Sigmoid colon (tissue), 7 donors: Measurements from ENCODE around the gene EME1. TPM values are rescaled to one million over a fixed set of nuclear protein-coding genes. Genes with fewer than 3 reads are reported as not detected.

ENCODE experiments used
- DNase-seq: peaks from one replicate; pipeline ENCODE4 v3.0.0-alpha.2; 2019
- H3K27ac ChIP-seq, 4 donors: fragments of 200-600 bp; sonication (generic); one replicate each; pipeline ENCODE4 v1.5.1; 2016 to 2019; ENCODE audit warnings: mild to moderate bottlenecking in 1 of 4
- H3K27me3 ChIP-seq, 3 donors: fragments of 200-600 bp; sonication (generic); one replicate each; pipeline ENCODE4 v1.5.1; 2019; ENCODE audit warnings: mild to moderate bottlenecking in 1 of 3
- H3K36me3 ChIP-seq, 4 donors: fragments of 200-600 bp; sonication (generic); one replicate each; pipeline ENCODE4 v1.5.1; 2016 to 2019
- H3K4me1 ChIP-seq, 4 donors: fragments of 200-600 bp; sonication (generic); one replicate each; pipeline ENCODE4 v1.5.1; 2017 to 2019
- H3K4me3 ChIP-seq, 4 donors: fragments of 200-600 bp; sonication (generic); one replicate each; pipeline ENCODE4 v1.5.1; 2017 to 2019; ENCODE audit warnings: mild to moderate bottlenecking in 2 of 4, moderate library complexity in 1 of 4
- H3K9me3 ChIP-seq, 4 donors: fragments of 200-600 bp in 3 of 4; sonication (generic) in 3 of 4; one replicate each; pipeline versions ENCODE4 v1.5.1 to v1.6.1; 2013 to 2019
- EP300 ChIP-seq, 4 donors: sonication (generic); formaldehyde crosslinking; IDR thresholded peaks; one replicate each; pipeline ENCODE4 v1.6.1; 2017; ENCODE audit warnings: antibody characterized with exemption in 4 of 4
- POLR2A ChIP-seq, 2 donors: fragments of 450-650 bp; IDR thresholded peaks; one replicate each; pipeline ENCODE4 v1.6.1; 2016; ENCODE audit warnings: antibody characterized with exemption in 2 of 2, mild to moderate bottlenecking in 2 of 2, moderate library complexity in 2 of 2
- POLR2AphosphoS5 ChIP-seq, 4 donors: sonication (generic); formaldehyde crosslinking; IDR thresholded peaks; one replicate each; pipeline ENCODE4 v1.6.1; 2017; ENCODE audit warnings: antibody characterized with exemption in 4 of 4
- WGBS, 2 donors: extraction: QIAGEN DNeasy Blood & Tissue Kit; methylation state at CpG; one replicate each; pipeline ENCODE4 v1.1.7; 2013; 5-methylcytosine and 5-hydroxymethylcytosine counted together
- intact Hi-C: fragments of 100-400 bp; cut with DNase I; formaldehyde crosslinking; loops from one replicate; pipeline ENCODE4 v1.15.1; 2023
- polyA plus RNA-seq, 3 donors: library from polyadenylated mRNA; stranded (reverse); fragments of 200-250 nt; gene quantifications; one replicate each; pipeline ENCODE4 v1.2.3, GENCODE V29; 2013
- total RNA-seq, 4 donors: library from RNA; depleted of rRNA; stranded (reverse); fragments of >200 nt; gene quantifications; one replicate each; pipeline ENCODE4 v1.1.0, GENCODE V29; 2016
- TF ChIP-seq, protein P1 (sequence below), 4 experiments: fragments of 450-650 bp in 3 of 4; fragments of 200-600 bp in 1 of 4; IDR thresholded peaks; one replicate each; pipeline ENCODE4 v1.5.1; 2016 to 2019; ENCODE audit warnings: antibody characterized with exemption in 4 of 4, mild to moderate bottlenecking in 3 of 4, moderate library complexity in 2 of 4
- donor health status: healthy with polysubstance abuse.
- donor health status: Bipolar disorder and iron deficiency.
- donor health status: healthy.

Gene EME1
- total and polyA plus RNA-seq, 7 donors = 0.36 to 3.5 (median 1.2) TPM; not detected in 4

DNA sequence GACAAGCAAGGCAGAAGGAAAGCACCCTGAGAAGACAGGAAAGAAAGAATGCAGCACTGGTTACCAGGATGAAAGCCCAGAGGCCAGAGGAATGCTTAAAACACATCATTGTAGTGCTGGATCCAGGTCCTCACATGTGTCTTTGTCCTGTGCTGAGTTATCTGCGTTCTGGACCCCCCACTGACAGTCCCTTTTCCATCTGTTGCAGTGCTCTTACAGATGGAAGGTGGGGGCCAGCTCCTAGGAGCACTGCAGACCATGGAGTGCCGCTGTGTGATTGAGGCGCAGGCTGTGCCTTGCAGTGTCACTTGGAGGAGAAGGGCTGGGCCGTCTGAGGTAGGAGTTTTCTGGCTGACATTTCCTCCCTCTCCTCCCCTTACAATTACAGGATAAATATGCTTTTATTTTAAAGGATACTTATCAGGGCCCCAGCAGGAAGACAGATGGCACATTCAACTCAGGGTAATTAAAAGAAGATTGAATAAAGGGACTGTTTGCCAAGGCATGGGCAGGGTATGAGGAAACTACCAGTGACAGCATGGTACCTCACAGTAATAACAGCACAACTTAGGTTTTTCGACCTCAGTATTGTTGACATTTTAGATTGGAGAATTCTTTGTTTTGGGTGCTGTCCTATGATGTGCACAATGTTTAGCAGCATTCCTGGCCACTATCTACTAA is 3.0 kb downstream of the EME1 start:
- Histone ChIP-seq H3K36me3 (peaks cover 0 to 5% (median 0%) of the 10 kb centered on the region in 4 donors), H3K27ac (no peak overlapping the region), H3K9me3 (no peaks in the 10 kb centered on the region), H3K4me3 (no peak overlapping the region), H3K27me3 (no peaks in the 10 kb centered on the region), H3K4me1 (peaks cover 0 to 20% (median 16%) of the 10 kb centered on the region in 4 donors)
- intact Hi-C loops = no loop called here
- whole genome bisulfite sequencing, 2 donors = 22 to 69% methylated on average over 5 of the region's 5 CpGs
- DNase-seq = no peak
- TF ChIP-seq, protein P1, sequence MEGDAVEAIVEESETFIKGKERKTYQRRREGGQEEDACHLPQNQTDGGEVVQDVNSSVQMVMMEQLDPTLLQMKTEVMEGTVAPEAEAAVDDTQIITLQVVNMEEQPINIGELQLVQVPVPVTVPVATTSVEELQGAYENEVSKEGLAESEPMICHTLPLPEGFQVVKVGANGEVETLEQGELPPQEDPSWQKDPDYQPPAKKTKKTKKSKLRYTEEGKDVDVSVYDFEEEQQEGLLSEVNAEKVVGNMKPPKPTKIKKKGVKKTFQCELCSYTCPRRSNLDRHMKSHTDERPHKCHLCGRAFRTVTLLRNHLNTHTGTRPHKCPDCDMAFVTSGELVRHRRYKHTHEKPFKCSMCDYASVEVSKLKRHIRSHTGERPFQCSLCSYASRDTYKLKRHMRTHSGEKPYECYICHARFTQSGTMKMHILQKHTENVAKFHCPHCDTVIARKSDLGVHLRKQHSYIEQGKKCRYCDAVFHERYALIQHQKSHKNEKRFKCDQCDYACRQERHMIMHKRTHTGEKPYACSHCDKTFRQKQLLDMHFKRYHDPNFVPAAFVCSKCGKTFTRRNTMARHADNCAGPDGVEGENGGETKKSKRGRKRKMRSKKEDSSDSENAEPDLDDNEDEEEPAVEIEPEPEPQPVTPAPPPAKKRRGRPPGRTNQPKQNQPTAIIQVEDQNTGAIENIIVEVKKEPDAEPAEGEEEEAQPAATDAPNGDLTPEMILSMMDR (IDR thresholded peaks at IDR 0.05) = no peak
- TF ChIP-seq POLR2AphosphoS5 (IDR thresholded peaks at IDR 0.05) = no peak
- TF ChIP-seq EP300 (IDR thresholded peaks at IDR 0.05) = no peak
- TF ChIP-seq POLR2A (IDR thresholded peaks at IDR 0.05) = no peak

DNA sequence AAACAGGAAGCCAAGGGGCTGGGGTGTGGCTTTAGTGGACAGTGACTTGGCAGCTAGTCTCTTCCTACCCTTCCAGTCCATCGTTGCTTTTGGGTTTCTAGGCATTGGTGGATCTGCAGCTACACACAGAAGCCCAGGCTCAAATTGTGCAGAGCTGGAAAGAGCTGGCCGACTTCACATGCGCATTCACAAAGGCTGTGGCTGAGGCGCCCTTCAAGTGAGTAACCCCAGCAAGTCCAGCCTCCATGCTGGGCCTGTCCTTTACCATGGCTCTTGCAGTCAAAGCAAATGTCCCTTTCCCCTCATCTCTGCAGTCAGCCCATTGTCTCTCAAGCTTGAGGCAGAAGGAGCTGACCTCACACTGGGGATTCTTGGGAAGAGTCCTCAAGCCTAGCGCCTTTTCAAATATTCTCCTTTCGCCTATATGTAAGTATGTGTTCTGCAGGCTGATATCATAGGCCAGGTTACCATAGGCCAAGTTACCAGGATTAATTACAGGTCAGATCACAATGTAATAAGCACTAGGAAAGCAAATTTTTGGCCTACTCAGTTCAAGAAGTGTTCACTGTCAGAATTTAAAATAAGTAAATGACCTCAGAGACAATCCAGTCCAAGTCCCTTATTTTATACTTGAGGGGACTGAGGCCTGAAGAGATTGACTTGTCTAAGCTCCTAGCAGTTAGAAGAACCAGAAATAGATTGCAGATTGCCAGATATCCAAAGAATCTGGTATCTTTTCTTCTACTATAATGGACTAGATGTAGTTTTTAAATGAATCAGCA is 6.5 kb downstream of the EME1 start:
- WGBS, 2 donors = 92 to 94% methylated on average over 6 of the region's 6 CpGs
- Histone ChIP-seq H3K36me3 (peaks cover 17 to 41% (median 26%) of the 10 kb centered on the region in 4 donors), H3K27me3 (no peaks in the 10 kb centered on the region), H3K27ac (no peak overlapping the region), H3K4me3 (no peak overlapping the region), H3K4me1 (no peaks in the 10 kb centered on the region), H3K9me3 (no peaks in the 10 kb centered on the region)
- intact Hi-C loops = no loop called here
- no peak for TF ChIP-seq POLR2A (IDR thresholded peaks at IDR 0.05)
- TF ChIP-seq POLR2AphosphoS5 (IDR thresholded peaks at IDR 0.05) = no peak
- TF ChIP-seq EP300 (IDR thresholded peaks at IDR 0.05) = no peak
- TF ChIP-seq, protein P1 (IDR thresholded peaks at IDR 0.05) = no peak
- no peak for DNase-seq

DNA sequence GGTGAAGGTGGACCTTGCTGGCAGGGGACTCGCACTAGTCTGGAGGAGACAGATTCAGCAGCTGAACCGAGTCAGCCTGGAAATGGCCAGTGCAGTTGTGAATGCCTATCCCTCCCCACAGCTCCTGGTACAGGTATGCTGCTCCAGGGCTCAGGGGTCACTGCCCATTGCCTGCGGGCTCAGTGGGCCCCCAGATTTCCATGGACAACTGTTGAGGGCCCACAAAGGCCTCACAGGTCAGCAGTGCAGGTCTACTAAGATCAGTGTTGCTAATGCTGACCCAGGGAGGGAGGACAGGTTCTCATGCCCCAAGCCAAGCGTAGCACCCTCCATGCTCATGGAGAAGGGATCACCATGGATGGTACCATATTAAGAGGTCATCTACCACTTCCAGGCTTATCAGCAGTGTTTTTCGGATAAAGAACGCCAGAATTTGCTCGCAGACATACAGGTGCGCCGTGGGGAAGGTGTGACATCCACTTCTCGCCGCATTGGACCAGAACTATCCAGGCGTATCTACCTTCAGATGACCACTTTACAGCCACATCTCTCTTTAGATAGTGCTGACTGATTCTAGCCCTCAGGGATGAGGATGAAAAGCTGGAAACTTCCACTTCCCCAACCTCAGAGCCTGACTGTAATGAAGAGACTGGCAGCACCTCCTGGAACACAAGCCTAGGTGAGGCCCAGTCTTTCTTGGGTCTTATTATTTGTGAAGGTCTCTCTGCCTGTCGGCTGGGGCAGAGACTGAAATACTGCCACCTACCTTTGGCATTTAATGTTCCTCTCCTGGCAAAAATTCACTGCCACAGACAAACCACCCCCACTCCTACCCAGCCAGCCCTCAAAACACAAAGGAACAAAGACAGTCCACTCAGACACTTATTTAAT is 7.6 kb downstream of the EME1 start:
- DNase-seq = no peak
- Histone ChIP-seq H3K4me3 (no peak overlapping the region), H3K36me3 (peaks cover 17 to 52% (median 36%) of the 10 kb centered on the region in 4 donors), H3K27ac (no peak overlapping the region), H3K4me1 (no peaks in the 10 kb centered on the region), H3K27me3 (no peaks in the 10 kb centered on the region), H3K9me3 (no peaks in the 10 kb centered on the region)
- TF ChIP-seq, protein P1 (IDR thresholded peaks at IDR 0.05) = no peak
- TF ChIP-seq POLR2A (IDR thresholded peaks at IDR 0.05) (no peak), EP300 (IDR thresholded peaks at IDR 0.05) (no peak), POLR2AphosphoS5 (IDR thresholded peaks at IDR 0.05) (no peak)
- 91 to 93% methylated on average over 13 of the region's 13 CpGs for WGBS, 2 donors
- intact Hi-C loops = no loop called here

DNA sequence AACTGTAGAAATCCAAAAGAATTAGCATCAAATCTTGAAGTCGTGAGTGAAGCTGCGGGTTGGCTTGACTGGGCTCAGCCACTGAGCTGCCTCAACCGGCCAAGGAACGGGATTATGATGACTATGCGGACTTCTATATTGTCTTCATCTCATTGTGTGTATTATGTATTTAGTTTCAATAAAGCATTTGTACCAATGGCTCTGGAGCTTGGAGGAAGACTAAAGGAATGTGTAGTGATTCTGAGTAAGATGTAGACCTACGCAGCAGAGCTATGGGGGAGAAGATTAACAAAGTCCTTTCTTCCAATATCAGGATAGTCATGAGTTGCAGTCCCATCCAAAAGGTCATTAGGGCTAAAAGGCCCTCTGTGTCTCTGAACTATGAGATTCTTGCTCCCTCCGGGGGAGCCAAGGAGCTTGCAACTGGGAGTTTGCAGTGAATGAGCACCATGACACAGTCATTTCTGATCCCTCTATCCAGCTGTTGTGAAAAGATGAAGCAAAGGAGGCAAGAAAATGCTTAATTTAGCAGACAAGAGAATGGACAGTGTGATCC is 8.3 kb downstream of the EME1 start:
- Histone ChIP-seq H3K4me3 (no peak overlapping the region), H3K27ac (no peak overlapping the region), H3K27me3 (no peaks in the 10 kb centered on the region), H3K9me3 (no peaks in the 10 kb centered on the region), H3K36me3 (peaks cover 17 to 59% (median 42%) of the 10 kb centered on the region in 4 donors), H3K4me1 (no peaks in the 10 kb centered on the region)
- WGBS, 2 donors = 91 to 94% methylated on average over 7 of the region's 7 CpGs
- intact Hi-C loops = no loop called here
- no peak for TF ChIP-seq POLR2A (IDR thresholded peaks at IDR 0.05)
- DNase-seq = no peak
